ENCODE measurements around the gene DGKE. TPM values are rescaled to one million over a fixed set of nuclear protein-coding genes. Genes with fewer than 3 reads are reported as not detected.

Gene DGKE
- total and polyA plus RNA-seq, 2 of the 8 experiments (the other 6 are each of a cell fraction or from before 2014, with no cell fraction given) = 1.7 to 7.4 TPM

GRCh38 chr17:56809106-56809819 is 24.7 kb upstream of the DGKE start:
- no peak overlapping the region for H3K23ac ChIP-seq (ENCODE audit: insufficient read length)
- no peak overlapping the region for H4K91ac ChIP-seq (replicated peaks; ENCODE audit: insufficient read length, low read length)
- no peak overlapping the region for H3K4me3 ChIP-seq (ENCODE audit: extremely low read depth in 1 of 4, insufficient read depth in 2 of 4, low read depth in 3 of 4, low read length in 4 of 4)
- no peak overlapping the region for H2BK5ac ChIP-seq (ENCODE audit: low read depth, low read length)
- H3K9ac ChIP-seq (replicated peaks in 1 of 4; ENCODE audit: extremely low read depth in 1 of 4, low read depth in 3 of 4, low read length in 3 of 4) = no peak overlapping the region
- no peak overlapping the region for H2AFZ ChIP-seq (ENCODE audit: low read length)
- peak overlapping the region; percentile 42 for H3K56ac ChIP-seq (replicated peaks; ENCODE audit: insufficient read length, low read depth, low read length)
- H3K79me1 ChIP-seq (ENCODE audit: low read depth, low read length) = 0 out of 2 replicates have a peak, but pooled peaks cover 2% of the 10 kb centered on the region
- CTCF ChIA-PET (ENCODE audit: partially characterized antibody) = interaction anchor here (2.7 kb wide), 1 partner anchor 11 kb away, joined by 8 read pairs; no protein-coding TSS in a partner anchor
- H3K4ac ChIP-seq (replicated peaks; ENCODE audit: insufficient read length, low read depth, low read length) = no peak overlapping the region
- no peaks in the 10 kb centered on the region for H3K79me2 ChIP-seq (ENCODE audit: control insufficient read depth in 1 of 2, insufficient read depth in 2 of 2, low read length in 2 of 2)
- H4K20me1 ChIP-seq (replicated peaks in 1 of 2; ENCODE audit: control insufficient read depth in 1 of 2, insufficient read depth in 2 of 2, low read length in 2 of 2) = peaks cover 0 to 3% of the 10 kb centered on the region in 2 experiments
- DNase-seq (ENCODE audit: low read depth in 1 of 2, low spot score in 2 of 2) (no peak), FAIRE-seq (no peak)
- no peak overlapping the region for H4K8ac ChIP-seq (ENCODE audit: extremely low read depth, insufficient read depth, low read length)
- no peak overlapping the region for H3K27ac ChIP-seq (ENCODE audit: low read depth, low read length)
- no peaks in the 10 kb centered on the region for H3K27me3 ChIP-seq (replicated peaks in 1 of 4; ENCODE audit: control insufficient read depth in 3 of 4, extremely low read depth in 1 of 4, insufficient read depth in 3 of 4, low read length in 3 of 4)
- H3K9me3 ChIP-seq (ENCODE audit: insufficient read depth in 2 of 2, low read depth in 1 of 2, low read length in 1 of 2) = no peaks in the 10 kb centered on the region
- H2BK120ac ChIP-seq (replicated peaks; ENCODE audit: low read depth, low read length) = no peak overlapping the region
- no peaks in the 10 kb centered on the region for H3K36me3 ChIP-seq (ENCODE audit: control insufficient read depth in 2 of 4, insufficient read depth in 4 of 4, low read length in 3 of 4)
- H2BK20ac ChIP-seq (ENCODE audit: low read length) = no peak overlapping the region
- H4K5ac ChIP-seq (ENCODE audit: insufficient read length, low read depth, low read length) = no peak overlapping the region
- no peak overlapping the region for H2AK5ac ChIP-seq (ENCODE audit: low read depth, low read length)
- H3K4me1 ChIP-seq (replicated peaks in 1 of 4; ENCODE audit: control insufficient read depth in 3 of 4, insufficient read depth in 4 of 4, low read length in 3 of 4) = no peaks in the 10 kb centered on the region
- 78 to 100% methylated on average over 2 to 9 of the region's 9 CpGs for WGBS, 2 experiments (ENCODE audit: extremely low coverage in 1 of 2, insufficient coverage in 1 of 2, insufficient read length in 1 of 2, insufficient replicate concordance in 2 of 2, low coverage in 1 of 2, low lambda C conversion rate in 2 of 2, missing lambda C conversion rate in 1 of 2)
- no peak overlapping the region for H2BK15ac ChIP-seq (ENCODE audit: low read length)
- H3K23me2 ChIP-seq (ENCODE audit: low read depth, low read length) = peaks cover 12% of the 10 kb centered on the region; the same call in 1 of the 2 replicates
- no peak overlapping the region for H3K18ac ChIP-seq (ENCODE audit: extremely low read depth, low read length)
- no peak overlapping the region for H2BK12ac ChIP-seq (ENCODE audit: low read depth, low read length)
- H3K14ac ChIP-seq (ENCODE audit: insufficient read length) = no peak overlapping the region
- POLR2A ChIA-PET (ENCODE audit: partially characterized antibody) = interaction anchor here (0.9 kb wide), 1 partner anchor 11 kb away, joined by 3 read pairs; no protein-coding TSS in a partner anchor
- no peak overlapping the region for H3K4me2 ChIP-seq (ENCODE audit: insufficient read depth in 1 of 2, low read depth in 2 of 2, low read length in 2 of 2)
- TF ChIP-seq SRF (IDR thresholded peaks at IDR 0.05; ENCODE audit: low read depth, low read length) = no peak
- no peak for TF ChIP-seq ASH2L (IDR thresholded peaks at IDR 0.05; ENCODE audit: low read length)
- no peak for TF ChIP-seq GABPA (IDR thresholded peaks at IDR 0.05; ENCODE audit: borderline replicate concordance, insufficient read depth, low read length)
- no peak for TF ChIP-seq SP4 (IDR thresholded peaks at IDR 0.05; ENCODE audit: low read length)
- no peak for TF ChIP-seq PHF8 (conservative IDR thresholded peaks at IDR 0.05; ENCODE audit: low read depth, low read length)
- no peak for TF ChIP-seq TAF7 (optimal IDR thresholded peaks at IDR 0.05; ENCODE audit: borderline replicate concordance, low read depth, low read length)
- no peak for TF ChIP-seq BRCA1 (IDR thresholded peaks at IDR 0.05; ENCODE audit: low read depth, low read length)
- TF ChIP-seq NANOG (IDR thresholded peaks at IDR 0.05; ENCODE audit: insufficient read depth, low read depth, low read length, poor library complexity, severe bottlenecking) = no peak
- no peak for TF ChIP-seq JUN (IDR thresholded peaks at IDR 0.05; ENCODE audit: low read depth, low read length)
- no peak for TF ChIP-seq KDM1A (IDR thresholded peaks at IDR 0.05; ENCODE audit: borderline replicate concordance, low read length)
- TF ChIP-seq KDM4A (IDR thresholded peaks at IDR 0.05; ENCODE audit: low read depth, low read length, severe bottlenecking) = no peak
- TF ChIP-seq CHD2 (IDR thresholded peaks at IDR 0.05; ENCODE audit: low read length) = no peak
- no peak for TF ChIP-seq SIN3A (conservative IDR thresholded peaks at IDR 0.05 in 1 of 2, IDR thresholded peaks at IDR 0.05 in 1 of 2; ENCODE audit: low read depth in 1 of 2, low read length in 2 of 2)
